Measurements from ENCODE around the gene UMAD1.
A peak's percentile ranks its signal among the peaks of the same experiment; 100 is the strongest.
"Not testable (repeated sequence)": the region's sequence is repeated elsewhere in the genome, so short reads cannot be mapped to it uniquely, and the experiment has no call there.

Gene UMAD1

GRCh38 chr7:7769710-7770627 is 129.4 kb downstream of the UMAD1 start:
- no peak for DNase-seq

- DNase-seq: no peak
Measured at GRCh38 chr7:7771452-7771851, 130.9 kb downstream of the UMAD1 start.

GRCh38 chr7:7772397-7772821 is 131.9 kb downstream of the UMAD1 start:
- no peak for DNase-seq

- DNase-seq: no peak
Measured at GRCh38 chr7:7773334-7774309, 133.1 kb downstream of the UMAD1 start.

- no peak for DNase-seq
Measured at GRCh38 chr7:7779888-7780287, 139.3 kb downstream of the UMAD1 start.

- no peak for DNase-seq
Measured at GRCh38 chr7:7783001-7783400, 142.4 kb downstream of the UMAD1 start.

- DNase-seq: no peak
Measured at GRCh38 chr7:7785344-7785973, 144.9 kb downstream of the UMAD1 start.

- DNase-seq: peak; percentile 14
Measured at GRCh38 chr7:7786595-7786994, 146.0 kb downstream of the UMAD1 start.

DNA sequence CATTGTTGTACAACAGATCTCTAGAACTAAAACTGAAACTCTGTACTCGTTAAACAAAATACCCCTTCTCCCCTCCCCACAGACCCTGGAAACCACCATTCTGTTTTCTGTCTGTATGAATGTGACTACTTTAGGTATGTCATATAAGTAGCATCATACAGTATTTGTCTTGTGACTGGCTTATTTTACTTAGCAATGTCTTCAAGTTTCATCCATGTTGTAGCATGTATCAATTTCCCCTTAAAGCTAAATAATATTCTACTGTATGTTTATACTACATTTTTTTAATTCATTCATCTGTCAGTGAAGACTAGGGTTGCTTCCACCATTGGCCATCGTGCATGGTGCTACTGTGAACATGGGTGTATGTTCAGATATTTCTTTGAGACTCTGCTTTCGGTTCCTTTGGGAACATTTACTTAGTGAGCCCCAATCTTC is 149.0 kb downstream of the UMAD1 start:
- DNase-seq: no peak

- DNase-seq: no peak
Measured at GRCh38 chr7:7790041-7790741, 149.6 kb downstream of the UMAD1 start.

GRCh38 chr7:7791523-7791922 is 151.0 kb downstream of the UMAD1 start:
- DNase-seq: no peak

- no peak for DNase-seq
Measured at GRCh38 chr7:7792056-7792455, 151.5 kb downstream of the UMAD1 start.

- no peak for DNase-seq
Measured at GRCh38 chr7:7793249-7793648, 152.7 kb downstream of the UMAD1 start.

DNA sequence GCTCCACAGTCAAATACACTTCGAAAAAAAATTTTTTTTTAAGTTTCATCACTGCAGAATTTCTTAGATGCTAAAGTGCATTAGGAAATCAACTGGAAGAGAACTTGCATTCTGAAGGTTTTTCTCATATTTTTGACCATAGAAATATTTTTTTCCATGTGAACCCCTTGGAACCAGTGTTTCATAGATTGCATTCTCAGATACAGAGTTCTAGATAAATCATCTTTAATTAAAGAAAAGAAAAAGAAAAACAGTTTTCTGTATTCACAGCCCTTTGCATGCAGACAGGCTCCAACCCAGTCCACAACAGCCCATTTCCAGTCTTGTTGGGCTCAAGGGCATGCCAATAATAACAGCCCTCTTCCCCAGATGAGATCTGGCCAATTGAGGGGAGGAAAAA is 153.4 kb downstream of the UMAD1 start:
- no peak for DNase-seq

DNA sequence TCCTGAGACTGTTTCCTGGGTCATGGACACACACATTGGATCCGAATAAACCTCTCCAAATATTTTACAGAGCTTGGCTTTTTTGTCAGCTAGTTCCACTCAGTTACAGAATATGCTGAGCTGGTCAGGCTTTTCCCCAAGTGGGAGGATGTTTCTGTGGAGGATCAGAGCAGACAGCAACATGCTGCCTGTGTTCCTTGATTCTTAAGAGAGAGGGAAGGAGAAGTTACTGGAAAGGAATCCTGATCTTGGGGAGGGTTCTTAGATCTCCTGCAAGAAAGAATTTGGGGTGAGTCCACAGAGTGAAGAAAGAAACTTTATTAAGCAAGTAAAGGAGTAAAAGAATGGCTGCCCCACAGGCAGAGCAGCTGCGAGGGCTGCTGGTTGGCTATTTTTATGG is 154.7 kb downstream of the UMAD1 start:
- DNase-seq: no peak

DNA sequence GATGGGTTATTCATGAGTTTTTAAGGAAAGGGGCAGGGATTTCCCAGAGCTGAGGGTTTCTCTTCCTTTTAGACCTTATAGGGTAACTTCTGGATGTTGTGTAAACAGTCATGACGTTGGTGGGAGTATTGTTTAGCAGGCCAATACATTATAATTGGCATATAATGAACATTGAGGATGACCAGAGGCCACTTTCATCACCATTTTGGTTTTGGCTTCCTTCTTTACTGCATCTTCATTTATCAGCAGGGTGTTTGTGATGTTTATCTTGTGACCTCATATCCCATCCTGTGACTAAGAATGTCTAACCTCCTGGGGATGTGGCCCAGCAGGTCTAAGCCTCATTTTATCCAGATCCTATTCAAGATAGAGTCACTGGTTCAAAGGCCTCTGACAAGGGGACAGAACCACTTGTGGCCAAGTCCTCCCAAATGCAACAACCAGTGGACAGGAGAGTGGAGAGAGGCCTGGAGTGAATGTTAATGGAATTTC is 155.1 kb downstream of the UMAD1 start:
- peak; percentile 53 for DNase-seq

DNA sequence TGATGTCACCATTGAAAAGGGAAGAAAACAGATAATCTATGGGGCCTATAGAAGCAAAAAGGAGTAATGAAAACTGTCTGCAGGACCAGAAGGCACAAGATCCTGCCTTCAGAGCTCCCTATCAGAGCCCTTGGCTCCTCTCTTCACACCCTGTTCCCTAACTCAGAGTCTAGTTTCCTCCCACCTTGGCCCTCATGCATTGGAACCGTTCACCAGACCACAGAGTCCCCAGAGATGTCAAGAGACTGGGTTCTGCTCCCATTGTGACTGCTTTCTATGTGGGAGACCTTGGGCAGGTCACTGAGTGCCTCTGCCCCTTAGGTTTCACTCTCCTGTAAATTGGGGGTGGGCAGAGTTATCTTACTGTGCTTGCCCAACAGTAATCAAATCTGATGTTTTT is 158.0 kb downstream of the UMAD1 start:
- no peak for DNase-seq

GRCh38 chr7:7799138-7799537 is 158.6 kb downstream of the UMAD1 start:
- no peak for DNase-seq

- no peak for DNase-seq
Measured at GRCh38 chr7:7802531-7802930, 162.0 kb downstream of the UMAD1 start.

DNA sequence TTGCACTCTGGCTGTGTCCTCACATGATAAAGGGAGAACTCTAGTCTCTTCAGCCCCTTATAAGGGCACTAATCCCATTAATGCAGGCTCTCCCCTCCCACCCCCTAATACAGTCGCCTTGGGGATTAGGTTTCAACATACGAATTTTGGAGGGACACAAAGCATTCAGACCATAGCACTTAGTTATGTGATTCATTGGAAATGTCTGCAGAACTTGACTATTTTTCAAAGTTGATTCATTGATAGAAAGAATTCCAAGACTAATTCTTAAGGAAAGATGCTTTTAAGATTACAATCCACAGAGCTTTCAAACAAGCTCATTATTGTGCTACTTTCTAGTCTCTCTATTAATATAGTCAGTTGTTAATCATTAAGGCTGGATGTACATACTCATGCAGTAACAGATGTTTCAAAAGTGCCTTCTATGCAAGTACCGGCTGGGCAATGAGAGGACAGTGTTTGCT is 163.2 kb downstream of the UMAD1 start:
- no peak for DNase-seq

DNA sequence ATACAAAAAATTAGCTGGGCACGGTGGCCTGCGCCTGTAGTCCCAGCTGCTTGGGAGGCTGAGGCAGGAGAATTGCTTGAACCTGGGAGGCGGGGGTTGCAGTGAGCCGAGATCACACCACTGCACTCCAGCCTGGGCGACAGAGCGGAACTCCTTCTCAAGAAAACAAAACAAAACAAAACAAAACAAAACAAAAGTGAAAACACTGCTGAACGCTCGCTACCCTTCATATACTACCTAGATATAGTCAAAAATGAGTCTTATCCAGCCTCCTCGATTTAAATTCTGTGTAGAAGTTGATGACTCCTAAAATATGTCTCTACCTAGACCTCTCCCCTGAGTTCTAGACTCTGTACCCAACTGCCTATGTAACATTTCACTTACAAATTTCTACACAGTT is 164.3 kb downstream of the UMAD1 start:
- not testable (repeated sequence) for DNase-seq

DNA sequence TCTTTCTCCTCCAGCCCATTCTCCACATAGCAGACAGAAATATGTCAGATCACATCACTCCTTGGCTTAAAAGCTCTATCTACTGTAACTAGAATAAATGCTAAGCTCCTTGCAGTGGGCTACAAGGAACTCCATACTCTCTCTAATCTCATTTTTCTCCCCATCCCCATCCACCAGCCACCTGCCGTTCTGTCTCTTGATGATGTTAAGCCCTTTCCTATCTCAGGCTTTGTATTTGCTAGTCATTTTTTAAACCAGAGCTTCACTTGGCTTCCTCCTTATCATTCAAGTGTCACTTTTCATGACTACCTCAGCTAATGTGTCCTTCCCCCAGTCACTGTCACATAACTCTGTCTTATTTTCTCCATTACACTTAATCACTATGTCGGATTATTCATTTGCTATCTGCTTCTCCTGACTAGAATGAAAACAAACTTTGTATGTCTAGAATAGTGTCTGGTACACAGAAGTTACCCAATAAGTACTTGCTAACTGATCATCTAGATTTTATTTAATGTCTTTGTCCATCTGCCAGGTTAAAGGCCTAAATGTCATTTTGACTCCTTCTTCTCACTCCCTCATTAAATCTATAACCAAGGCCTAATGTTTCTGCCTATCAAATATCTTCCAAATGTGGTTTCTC is 165.1 kb downstream of the UMAD1 start:
- DNase-seq: no peak

All from hematopoietic multipotent progenitor cell treated with erythropoietin and hydrocortisone succinate and interleukin-3 and kit ligand, for 4 days (in vitro differentiated cells).